ENCODE results near the gene E2F7. TPM values are rescaled to one million over a fixed set of nuclear protein-coding genes. Genes with fewer than 3 reads are reported as not detected.

The E2F7 gene
- total RNA-seq, 1 donor = 23.4 TPM

- no peak overlapping the region for H3K4me3 ChIP-seq (ENCODE audit: low read depth, low read length)
- peak; percentile 16 for DNase-seq (ENCODE audit: low read depth)
- TF ChIP-seq CTCF (IDR thresholded peaks at IDR 0.05; ENCODE audit: insufficient read depth, low read length) = no peak
Measured at GRCh38 chr12:77032406-77032805, 33.0 kb downstream of the E2F7 start.

GRCh38 chr12:77031745-77032144, 33.6 kb downstream of the E2F7 start:
- H3K4me3 ChIP-seq (ENCODE audit: low read depth, low read length) = no peak overlapping the region
- DNase-seq (ENCODE audit: low read depth) = peak; percentile 23
- TF ChIP-seq CTCF (IDR thresholded peaks at IDR 0.05; ENCODE audit: insufficient read depth, low read length) = no peak

- DNase-seq (ENCODE audit: low read depth) = no peak
- H3K4me3 ChIP-seq (ENCODE audit: low read depth, low read length) = no peak overlapping the region
- TF ChIP-seq CTCF (IDR thresholded peaks at IDR 0.05; ENCODE audit: insufficient read depth, low read length) = no peak
Measured at GRCh38 chr12:77025782-77026314, 39.5 kb downstream of the E2F7 start.

GRCh38 chr12:77023501-77023900, 41.9 kb downstream of the E2F7 start:
- TF ChIP-seq CTCF (IDR thresholded peaks at IDR 0.05; ENCODE audit: insufficient read depth, low read length) = no peak

GRCh38 chr12:77019920-77020319, 45.4 kb downstream of the E2F7 start:
- DNase-seq (ENCODE audit: low read depth) = no peak
- no peak for TF ChIP-seq CTCF (IDR thresholded peaks at IDR 0.05; ENCODE audit: insufficient read depth, low read length)
- no peak overlapping the region for H3K4me3 ChIP-seq (ENCODE audit: low read depth, low read length)

More at GRCh38 chr12:77023501-77023900, 41.9 kb downstream of the E2F7 start:
- DNase-seq (ENCODE audit: low read depth) = no peak
- H3K4me3 ChIP-seq (ENCODE audit: low read depth, low read length) = no peak overlapping the region

GRCh38 chr12:77016606-77017005, 48.8 kb downstream of the E2F7 start:
- TF ChIP-seq CTCF (IDR thresholded peaks at IDR 0.05; ENCODE audit: insufficient read depth, low read length) = no peak
- DNase-seq (ENCODE audit: low read depth) = no peak
- no peak overlapping the region for H3K4me3 ChIP-seq (ENCODE audit: low read depth, low read length)

- DNase-seq (ENCODE audit: low read depth) = peak; percentile 11
- H3K4me3 ChIP-seq (ENCODE audit: low read depth, low read length) = no peak overlapping the region
Measured at GRCh38 chr12:77013091-77013490, 52.3 kb downstream of the E2F7 start.

More at GRCh38 chr12:77013091-77013490, 52.3 kb downstream of the E2F7 start:
- no peak for TF ChIP-seq CTCF (IDR thresholded peaks at IDR 0.05; ENCODE audit: insufficient read depth, low read length)

All from fibroblast of the aortic adventitia (primary cell).